HG03025 (cell line): Measurements from ENCODE around the gene KCNMB1.
"Not testable (repeated sequence)": the region's sequence is repeated elsewhere in the genome, so short reads cannot be mapped to it uniquely, and the experiment has no call there.

ENCODE experiments used
- ATAC-seq: cut with Tn5 transposase; IDR thresholded peaks from one replicate; pipeline ENCODE4 v1.9.1; 2021; ENCODE audit warnings: mild to moderate bottlenecking, moderate library complexity; ENCODE audit not compliant: unreplicated experiment, low FRiP score

The KCNMB1 gene

DNA sequence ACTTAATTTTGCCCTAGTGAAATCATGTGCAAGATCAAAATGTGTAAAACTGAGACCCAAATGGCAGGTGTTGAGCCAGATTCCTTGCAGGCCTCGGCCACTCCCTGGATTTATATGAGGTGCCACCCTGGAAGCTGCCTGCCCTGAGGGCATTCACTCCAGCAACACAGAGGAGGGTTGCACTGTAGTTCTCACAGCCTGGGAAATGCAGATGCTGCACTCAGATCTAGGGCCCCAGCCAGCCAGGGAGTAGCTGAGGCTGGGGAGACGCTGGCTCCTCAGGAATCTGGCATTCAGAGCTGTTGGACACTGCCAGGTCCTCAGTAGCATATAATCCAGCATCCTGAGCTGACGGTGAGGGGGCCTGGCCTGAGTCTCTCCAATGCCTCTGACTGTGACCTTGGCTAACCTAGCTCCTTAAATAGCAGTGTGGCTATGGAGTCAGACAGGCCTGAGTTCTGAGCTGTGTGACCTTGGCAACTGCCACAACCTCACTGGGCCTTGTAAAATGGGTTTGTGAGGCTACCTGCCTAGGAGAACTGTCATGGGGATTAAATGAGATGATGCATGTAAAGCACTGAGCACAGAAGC is 8.7 kb downstream of the KCNMB1 start:
- no peak for ATAC-seq

DNA sequence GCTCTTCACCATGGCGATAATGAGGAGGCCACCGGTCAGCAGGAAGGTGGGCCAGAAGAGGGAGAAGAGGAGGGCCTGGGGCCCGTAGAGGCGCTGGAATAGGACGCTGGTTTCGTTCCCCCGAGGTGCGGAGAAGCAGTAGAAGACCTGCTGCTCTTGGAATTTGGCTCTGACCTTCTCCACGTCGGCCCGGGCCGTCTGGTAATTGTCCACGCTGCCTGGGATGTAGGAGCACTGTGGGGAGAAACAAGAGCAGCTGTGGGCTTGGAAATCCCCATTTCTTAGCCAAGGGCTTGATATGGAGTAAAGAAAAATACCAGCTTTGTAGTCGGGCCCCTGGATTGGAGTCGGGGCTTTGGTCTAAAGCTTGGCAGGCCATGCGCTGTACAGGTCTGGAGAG is 10.4 kb downstream of the KCNMB1 start:
- no peak for ATAC-seq

DNA sequence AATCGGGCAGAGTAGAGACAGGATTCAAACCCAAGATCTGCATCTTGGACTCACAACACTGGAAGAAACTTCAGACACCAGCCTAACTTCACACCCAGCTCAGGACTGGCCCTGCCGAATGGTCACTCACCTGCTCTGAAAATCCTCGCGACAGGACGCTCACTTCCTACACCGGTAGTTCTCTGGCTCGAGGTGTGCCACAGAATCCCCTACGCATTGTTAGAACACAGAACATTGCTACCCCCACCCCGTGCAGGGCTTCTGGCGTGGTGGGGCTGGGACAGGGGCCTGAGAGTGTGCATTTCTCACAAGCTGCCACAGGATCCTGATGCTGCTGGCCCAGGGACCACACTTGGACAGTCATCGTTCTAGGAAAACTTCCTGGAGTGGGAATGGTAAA is 12.1 kb downstream of the KCNMB1 start:
- ATAC-seq: no peak

DNA sequence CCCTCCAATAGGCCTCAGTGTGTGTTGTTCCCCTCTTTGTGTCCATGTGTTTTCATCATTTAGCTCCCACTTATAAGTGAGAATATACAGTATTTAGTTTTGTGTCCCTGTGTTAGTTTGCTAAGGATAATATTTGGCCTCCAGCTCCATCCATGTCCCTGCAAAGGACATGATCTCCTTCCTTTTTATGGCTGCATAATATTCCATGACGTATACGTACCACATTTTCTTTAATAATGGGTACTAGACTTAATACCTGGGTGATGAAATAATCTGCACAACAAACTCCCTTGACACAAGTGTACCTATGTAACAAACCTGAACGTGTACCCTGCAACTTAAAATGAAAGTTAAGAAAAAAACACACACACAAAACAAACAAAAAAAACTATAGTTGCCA is 12.6 kb downstream of the KCNMB1 start:
- ATAC-seq: not testable (repeated sequence)

DNA sequence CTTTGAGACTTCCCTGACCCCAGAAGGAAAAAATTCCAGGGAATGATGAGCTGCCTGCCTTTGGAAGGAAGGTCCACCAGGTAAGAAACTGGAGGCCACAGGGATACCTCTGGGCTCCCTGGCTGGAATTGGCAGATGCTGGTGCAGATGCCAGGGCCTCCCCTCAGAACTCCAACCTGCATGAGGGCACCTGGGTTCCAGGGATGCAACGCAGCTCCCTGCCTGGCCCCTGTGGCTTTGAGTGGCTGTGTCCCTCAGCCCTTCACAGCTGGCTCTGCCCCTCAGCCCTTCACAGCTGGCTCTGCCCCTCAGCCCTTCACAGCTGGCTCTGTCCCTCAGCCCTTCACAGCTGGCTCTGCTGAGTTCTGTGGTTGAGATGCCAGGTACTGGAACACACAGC is 13.9 kb downstream of the KCNMB1 start:
- ATAC-seq: no peak

DNA sequence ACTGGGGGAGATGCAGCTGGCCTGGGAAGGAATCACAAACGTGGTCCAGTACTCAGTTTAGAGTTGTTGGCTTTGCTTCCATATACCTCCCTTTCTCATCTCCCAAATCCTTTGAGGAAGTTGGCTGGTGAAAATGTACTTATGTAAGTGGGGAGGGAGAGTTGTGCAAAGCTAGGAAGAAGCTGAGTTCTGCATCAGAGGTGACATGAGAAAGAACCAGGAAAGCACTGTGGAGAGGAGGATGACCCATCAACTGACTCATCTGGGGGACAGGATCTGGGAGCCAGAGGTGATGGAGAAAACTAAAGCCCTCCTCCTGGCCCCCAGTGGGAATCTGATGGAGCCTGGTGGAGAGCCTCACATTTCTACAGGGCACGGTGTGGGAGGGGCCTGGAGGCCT is 16.2 kb downstream of the KCNMB1 start:
- no peak for ATAC-seq

DNA sequence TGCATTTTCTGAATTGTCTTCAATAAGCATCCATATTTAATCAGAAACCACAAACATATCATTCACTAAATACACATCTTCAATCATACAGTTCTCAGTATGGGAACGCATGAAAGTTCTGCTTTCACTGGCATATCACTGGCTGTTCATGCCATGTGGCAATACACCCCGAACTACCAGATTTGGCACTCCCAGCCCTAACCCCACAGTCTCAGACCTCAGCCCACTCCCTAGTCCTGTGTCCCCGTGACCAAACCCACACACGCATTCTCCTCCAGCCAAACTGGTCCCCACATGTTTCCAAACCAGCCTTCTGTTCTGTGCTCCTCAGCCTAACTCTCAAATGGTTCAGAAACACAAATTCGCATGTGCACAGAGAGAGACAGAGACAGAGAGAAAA is 20.6 kb downstream of the KCNMB1 start:
- no peak for ATAC-seq

DNA sequence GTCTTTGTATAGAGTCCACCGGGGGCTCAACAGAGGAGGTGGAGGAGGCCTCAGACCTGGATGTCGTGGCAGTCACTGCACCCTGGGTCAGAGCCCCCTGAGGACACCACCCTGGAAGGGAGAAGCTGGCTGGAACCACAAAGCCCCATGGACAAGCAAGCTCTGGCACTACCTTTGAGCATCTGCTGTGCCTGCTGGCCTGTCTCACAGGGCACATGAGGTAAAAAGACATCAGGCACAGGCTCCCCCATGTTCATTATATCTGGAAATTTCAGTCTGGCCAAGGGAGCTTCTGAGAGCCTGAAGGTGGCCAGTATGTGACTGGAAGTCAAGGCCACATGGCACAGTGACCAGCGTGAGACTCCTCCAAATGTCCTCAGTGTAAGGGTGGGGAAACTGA is 22.9 kb downstream of the KCNMB1 start:
- ATAC-seq: no peak

DNA sequence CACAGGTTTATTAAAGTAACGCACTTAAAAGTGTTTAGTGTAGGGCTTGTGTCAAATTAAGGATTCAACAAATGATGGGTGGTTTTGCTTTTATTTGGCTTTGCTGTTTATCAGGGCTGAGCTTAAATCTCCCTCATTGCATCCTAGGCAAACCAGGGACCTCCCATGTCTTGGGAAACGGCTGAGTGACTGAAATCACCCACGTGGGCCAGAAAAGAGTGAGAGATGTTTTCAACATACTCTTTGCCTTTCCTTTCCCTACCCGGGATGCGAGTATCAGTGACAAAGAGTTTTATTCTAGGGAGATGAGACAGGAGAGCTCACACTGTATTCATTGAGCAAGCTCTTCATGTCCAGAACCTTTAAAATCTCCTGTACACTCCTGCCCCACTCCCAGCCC is 23.3 kb downstream of the KCNMB1 start:
- no peak for ATAC-seq

DNA sequence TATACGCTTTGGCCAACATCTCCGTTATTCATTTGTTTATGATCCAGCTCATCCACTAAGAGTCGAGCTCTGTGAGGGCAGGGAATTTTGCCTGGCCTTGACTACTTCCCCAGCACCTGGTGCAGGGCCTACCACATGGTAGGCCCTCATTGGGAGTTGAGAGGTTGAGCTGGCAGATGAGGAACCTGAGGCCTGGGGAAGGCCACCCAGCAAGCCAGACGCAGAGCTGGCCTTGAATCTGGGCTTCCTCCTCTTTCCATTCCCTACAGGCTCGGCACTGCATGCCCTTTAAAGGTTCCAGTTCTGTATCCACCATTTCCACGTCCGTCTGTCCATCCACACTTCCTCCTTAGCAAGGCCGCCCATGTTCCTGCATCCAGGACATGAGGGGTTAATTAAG is 24.2 kb downstream of the KCNMB1 start:
- ATAC-seq: no peak

DNA sequence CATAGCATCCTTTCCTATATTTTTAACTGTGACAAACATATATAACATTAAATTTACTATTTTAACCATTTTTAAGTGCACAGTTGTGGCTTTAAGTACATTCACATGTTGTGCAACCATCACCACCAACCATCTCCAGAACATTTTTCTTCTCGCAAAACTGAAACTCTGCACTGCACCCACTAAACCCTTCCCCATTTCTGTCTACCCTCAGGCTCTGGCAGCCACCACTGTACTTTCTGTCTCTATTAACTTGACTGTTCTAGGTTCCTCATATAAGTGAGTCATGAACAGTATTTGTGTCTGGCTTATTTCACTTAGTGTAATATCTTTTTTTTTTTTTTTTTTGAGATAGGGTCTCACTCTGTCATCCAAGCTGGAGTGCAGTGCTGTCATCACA is 25.5 kb downstream of the KCNMB1 start:
- no peak for ATAC-seq

DNA sequence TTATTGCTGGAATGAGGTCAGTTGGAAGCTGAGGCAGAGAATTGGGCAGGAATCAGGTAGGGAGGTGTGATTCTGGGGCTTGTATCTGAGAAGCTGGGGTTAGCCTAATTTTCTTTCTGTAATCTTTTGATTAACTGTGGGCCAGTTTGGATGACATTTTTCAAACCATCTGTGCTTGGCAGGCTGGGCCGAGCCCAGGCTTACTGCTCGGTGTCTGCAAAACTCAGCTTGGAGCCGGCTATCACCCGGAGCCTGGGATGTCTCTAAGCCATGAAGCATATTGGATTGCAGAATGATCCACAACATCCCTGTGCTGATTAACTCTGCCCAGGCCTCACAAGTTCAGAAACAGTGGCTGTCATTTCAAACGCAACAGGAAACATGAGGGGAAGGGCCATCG is 26.5 kb downstream of the KCNMB1 start:
- ATAC-seq: no peak

DNA sequence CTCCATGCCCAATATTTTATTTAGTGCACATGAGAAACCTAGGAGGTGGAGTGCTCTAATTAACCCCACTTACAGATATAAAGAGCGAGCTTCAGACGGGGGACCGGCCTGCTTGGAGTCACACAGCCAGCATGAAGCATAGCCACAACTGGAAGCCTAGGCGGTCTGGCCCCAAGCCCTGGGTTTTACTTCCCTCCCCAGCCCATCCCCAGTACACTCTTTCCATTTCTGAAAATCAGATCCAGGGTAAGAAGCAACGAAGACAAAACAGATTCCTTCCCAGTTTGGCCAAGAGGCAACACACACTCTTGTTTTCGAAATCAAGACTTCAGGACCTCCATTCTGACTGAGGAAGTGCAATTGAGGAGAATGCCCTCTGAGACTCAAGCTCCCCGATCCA is 27.1 kb downstream of the KCNMB1 start:
- ATAC-seq: no peak

DNA sequence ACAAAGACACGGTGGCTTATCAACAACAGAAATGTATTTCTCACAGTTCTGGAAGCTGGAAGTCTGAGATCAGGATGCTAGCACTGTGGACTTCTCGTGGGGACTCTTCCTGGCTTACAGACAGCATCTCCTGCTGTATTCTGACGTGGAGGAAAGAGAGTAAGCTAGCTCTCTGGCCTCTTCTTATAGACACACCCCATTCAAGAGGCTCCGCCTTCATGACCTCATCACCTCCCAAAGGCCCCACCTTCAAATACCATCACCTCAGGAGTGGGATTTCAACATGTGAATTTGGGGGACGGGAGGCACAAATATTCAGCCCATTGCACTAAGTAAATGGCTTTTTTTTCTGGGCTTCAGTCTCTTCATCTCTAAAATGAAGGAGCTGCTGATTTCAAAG is 27.6 kb downstream of the KCNMB1 start:
- ATAC-seq: no peak

DNA sequence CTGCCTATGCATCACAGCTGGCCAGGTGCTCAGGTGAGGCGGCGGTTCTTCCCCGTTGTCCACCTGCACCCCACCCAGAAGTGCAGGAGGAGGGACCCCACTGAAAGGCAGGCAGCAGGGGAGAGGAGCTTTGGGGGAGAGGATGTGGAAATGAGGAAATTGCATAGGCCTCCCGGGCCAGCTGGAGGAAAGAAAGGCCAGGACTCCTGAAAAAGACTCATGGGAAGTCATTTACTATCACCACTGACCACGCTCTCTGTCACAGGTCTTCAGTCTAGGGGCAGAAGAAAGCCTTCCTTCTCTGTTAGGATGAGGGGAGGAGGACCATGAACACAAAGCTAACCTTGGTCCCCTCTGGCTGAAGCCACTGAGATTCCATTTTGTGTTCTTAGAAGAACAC is 28.1 kb downstream of the KCNMB1 start:
- no peak for ATAC-seq

DNA sequence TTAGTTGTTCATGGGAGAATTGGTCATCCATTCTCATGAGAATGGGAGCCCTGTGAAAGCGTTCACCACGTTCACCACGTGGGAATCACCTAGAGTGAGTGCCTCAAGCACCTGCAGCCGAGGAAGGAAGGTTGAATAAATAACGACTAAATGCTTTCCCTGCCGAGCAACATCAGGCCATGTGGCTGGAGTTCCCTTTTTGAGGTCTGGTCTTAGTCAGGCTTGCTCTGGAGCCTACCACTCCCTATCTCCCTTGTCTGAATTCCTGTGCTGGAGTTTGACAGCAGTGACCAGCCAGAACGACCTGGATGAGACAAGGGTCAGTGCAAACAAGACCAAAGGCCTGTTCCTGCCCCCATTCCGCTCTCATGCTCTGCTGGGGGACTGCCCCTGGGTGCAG is 28.5 kb downstream of the KCNMB1 start:
- no peak for ATAC-seq

DNA sequence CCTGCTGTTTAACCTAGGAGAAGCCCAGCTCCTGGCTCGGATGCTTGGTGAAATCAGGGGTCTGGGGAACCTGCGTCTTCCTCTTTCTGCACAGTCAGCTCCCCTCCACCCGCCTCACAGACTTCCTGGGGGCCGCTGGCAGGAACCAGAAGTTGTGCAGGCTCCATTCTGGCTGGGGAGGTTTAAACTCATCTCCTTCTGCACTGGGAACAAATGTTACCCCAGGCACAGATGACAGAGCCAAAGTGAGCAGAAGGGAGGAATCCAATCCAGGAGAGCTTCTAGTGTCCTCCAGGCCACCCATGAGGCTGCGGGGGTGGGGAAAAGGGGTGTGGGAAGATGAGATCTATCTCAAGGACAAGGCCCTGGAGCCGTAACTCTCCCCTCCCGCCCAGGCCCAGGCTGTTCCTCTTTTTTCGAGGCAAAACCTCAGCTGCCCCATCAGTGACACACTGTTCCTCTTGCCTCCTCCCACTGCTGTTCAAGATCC is 31.2 kb downstream of the KCNMB1 start:
- no peak for ATAC-seq

DNA sequence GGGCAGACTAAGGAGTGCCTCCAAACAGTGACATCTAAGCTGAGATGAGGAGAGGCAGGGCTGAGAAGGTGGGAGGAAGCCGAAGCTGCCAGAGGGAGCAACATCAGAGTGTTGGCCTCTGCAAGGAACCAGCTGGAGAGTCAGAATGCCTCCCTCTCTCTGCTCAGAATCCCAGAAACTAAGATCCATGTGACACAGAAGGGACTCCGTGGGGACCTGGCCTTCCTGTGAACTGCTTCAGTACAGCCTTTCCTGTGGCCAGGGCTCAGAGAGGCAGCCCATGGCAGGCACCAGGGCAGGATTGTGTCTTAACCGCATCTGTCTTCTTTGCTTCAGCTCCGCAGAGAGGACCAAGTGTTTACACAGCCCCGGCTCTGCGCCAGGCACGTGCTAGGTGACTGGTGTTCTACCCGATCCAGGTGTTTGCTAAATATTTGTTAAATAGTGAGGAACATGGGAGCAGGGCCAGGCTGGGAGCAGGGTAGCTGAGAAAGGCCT is 33.5 kb downstream of the KCNMB1 start:
- no peak for ATAC-seq

DNA sequence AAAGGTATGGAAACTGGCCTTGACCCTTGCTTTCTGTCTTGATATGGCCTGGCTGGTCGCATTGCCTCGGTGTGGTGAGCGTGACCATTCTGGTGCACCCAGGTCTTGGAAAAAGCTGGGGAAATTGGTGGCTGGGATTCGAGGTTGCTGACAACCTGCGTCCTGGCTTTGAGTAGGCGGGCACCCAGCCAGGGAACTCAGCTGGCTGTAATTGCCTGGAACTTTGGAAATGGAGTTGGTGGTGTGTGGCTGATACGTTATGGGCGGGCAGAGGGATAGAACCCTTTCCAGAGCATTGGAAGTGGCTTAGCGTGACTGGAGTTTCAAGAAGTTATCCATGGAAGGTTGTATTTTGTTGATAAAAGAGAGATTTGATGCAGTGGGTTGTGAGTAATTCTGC is 35.2 kb downstream of the KCNMB1 start:
- ATAC-seq: no peak

DNA sequence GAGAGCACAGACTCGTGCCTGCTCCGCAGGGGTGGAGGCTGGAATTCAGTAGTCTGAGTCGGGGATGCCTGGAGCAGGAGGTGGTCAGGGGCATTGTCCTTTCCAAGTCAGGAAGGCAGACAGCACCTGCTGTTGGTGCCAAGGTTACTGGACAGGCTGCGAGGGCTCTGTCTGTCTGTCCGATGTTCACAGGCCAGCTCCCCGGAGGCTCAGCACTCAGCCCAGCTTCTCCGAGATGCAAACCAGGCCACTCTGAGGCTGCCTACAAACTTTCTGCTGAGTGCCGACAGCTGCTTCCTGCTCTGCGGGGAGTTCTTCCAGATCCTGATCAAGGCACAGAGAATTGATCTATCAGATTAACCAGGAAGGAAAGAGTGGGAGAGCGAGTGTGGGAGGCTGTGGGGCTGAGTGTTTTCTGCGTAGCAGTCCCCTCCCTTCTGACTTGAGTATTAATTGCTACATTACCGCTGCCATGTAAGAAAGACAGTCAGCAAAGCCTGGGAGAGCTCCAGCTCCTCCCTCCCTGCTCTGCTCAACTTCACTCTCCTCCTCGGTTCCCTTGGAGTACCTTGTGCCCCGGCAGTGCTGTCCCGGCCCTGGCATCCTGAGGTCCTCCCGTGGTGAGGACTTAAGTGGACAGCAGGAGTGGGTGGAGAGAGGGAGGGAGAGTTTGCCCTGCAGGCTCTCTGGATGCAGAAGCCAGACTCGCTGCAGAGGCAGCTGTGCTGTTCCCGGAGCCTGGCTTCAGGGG is 36.0 kb downstream of the KCNMB1 start:
- no peak for ATAC-seq

DNA sequence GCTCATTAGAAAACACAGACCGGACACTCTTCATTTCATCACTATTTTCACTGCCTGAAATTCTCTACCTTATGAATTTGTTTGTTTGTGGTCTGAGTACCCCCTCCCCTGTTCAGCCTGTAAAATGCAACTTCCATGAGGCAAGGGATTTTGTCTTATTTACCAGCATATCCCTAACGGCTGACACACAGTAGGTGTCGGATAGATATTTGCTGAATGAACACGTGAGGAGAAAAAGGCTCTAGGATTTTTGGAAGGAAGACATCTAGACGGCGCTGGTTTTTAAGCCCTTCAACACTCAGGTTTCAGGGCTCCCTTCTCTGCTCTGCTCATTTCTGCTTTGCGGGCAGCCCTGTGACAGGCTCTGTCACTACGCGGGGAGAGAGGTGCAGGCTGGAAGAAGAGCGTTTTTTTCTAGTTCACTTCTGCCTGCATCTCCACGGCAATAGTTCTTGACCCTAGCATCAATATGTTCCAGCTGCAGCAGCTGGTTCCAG is 41.0 kb downstream of the KCNMB1 start:
- ATAC-seq: no peak

DNA sequence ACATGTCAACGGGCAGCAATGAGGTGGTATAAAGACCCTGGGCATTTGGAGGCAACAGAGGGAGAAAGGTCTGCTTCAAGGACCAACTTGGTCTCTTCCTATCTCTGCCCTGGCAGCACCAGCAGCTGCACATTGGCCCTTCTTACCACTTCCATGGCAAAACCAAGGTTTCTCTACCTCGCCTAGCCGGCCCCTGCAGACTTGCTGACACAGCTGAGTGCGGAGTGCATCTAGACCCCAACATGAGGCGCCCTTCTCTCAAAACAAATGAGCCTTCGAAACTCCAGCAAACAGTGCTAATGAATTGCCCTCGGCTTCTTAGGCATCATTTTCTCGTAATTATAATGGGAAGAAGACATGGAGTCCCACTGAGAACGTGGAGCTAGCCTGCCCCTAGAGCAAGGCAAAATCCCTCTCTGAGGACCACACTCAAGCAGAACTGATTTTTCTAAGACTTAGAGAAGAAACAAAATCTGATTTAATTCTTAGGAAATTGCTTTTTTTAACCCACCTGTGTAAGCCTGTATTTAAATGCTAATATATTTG is 42.1 kb downstream of the KCNMB1 start:
- ATAC-seq: no peak
